SK-N-SH (cell line): ENCODE results near the gene CD72. TPM values are rescaled to one million over a fixed set of nuclear protein-coding genes. Genes with fewer than 3 reads are reported as not detected.

Experiments
- EP300 ChIP-seq, 2 experiments: IDR thresholded peaks; 2 replicates each; pipeline versions ENCODE4 v1.4.0 to v1.6.1; 2012; ENCODE audit warnings: borderline replicate concordance in 1 of 2, low read depth in 1 of 2, low read length in 1 of 2
- EZH2phosphoT487 ChIP-seq: fragments of 200-600 bp; sonication (generic); IDR thresholded peaks from 2 replicates; pipeline ENCODE4 v1.6.1; 2017; ENCODE audit warnings: low read depth, mixed run types, mild to moderate bottlenecking, antibody characterized with exemption, moderate library complexity, borderline replicate concordance
- GABPA ChIP-seq: IDR thresholded peaks from 2 replicates; pipeline ENCODE4 v1.4.0; 2012; ENCODE audit warnings: low read depth, mild to moderate bottlenecking
- JUND ChIP-seq: IDR thresholded peaks from 2 replicates; pipeline ENCODE4 v1.4.0; 2012
- NFIC ChIP-seq: IDR thresholded peaks from 2 replicates; pipeline ENCODE4 v1.4.0; 2012; ENCODE audit warnings: borderline replicate concordance
- NRF1 ChIP-seq: IDR thresholded peaks from 2 replicates; pipeline ENCODE4 v1.6.1; 2012; ENCODE audit warnings: low read depth, mild to moderate bottlenecking, low read length
- RFX5 ChIP-seq: IDR thresholded peaks from 2 replicates; pipeline ENCODE4 v1.6.1; 2012; ENCODE audit warnings: mild to moderate bottlenecking, improper control_type of control experiment, low read length
- RXRA ChIP-seq: IDR thresholded peaks from 2 replicates; pipeline ENCODE4 v1.4.0; 2012; ENCODE audit warnings: low read depth, mild to moderate bottlenecking, borderline replicate concordance
- TAF1 ChIP-seq: IDR thresholded peaks from 2 replicates; pipeline ENCODE4 v1.6.1; 2012; ENCODE audit warnings: low read depth, mild to moderate bottlenecking, low read length, moderate library complexity, borderline replicate concordance
- polyA plus RNA-seq, 3 experiments: library from polyadenylated mRNA; depleted of rRNA; stranded (reverse); fragments of >200 nt; gene quantifications; 2 replicates each; pipeline ENCODE4 v1.2.3, GENCODE V29; 2012
- TF ChIP-seq, protein P1 (sequence below): fragments of 150-350 bp; IDR thresholded peaks from 2 replicates; pipeline ENCODE4 v1.6.1; 2016; ENCODE audit warnings: mild to moderate bottlenecking, low read depth, low read length
- TF ChIP-seq, protein P2 (sequence below): fragments of 200-600 bp; sonication (generic); IDR thresholded peaks from 2 replicates; pipeline ENCODE4 v1.6.1; 2017; ENCODE audit warnings: antibody characterized with exemption, mild to moderate bottlenecking, moderate library complexity
- TF ChIP-seq, protein P3 (sequence below): IDR thresholded peaks from 2 replicates; pipeline ENCODE4 v1.6.1; 2012; ENCODE audit warnings: mild to moderate bottlenecking, low read depth, low read length, moderate library complexity
- TF ChIP-seq, protein P4 (sequence below): fragments of 150-350 bp; IDR thresholded peaks from 2 replicates; pipeline ENCODE4 v1.6.1; 2017; ENCODE audit warnings: antibody characterized with exemption, low read length, low read depth, borderline replicate concordance

Gene CD72
- polyA plus RNA-seq, 1 of the 3 experiments (the other 2 are of a cell fraction): 2.7 TPM

DNA sequence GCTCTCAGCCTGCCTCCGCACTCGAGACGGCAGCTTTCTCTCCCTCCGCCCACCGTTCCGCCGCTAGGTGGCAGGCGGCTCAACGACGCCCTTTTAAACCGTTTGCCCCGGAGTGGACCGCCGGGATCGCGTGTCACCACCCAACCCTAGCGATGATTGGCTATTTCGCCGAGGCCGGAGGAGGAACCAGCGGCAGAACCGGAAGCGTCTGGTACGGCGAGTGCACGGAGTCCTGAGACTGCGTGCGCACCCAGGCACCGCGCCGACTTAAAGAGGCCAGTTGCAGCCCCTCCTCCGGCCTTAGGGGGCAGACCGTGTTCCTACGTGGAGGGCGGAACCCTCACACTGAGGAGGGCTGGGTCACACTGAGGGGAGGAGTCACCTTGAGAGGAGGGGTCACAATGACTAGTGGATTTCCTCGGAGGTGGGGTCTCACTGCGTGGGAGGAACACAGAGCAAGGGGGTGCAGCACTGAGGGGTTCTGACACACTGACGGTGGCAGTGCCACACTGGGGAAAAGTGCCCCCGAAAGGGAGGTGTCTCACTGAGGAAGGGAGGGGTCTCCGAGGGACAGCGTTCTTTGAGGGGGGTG lies 14.1 kb downstream of the CD72 start (continued):
- TF ChIP-seq, protein P1, sequence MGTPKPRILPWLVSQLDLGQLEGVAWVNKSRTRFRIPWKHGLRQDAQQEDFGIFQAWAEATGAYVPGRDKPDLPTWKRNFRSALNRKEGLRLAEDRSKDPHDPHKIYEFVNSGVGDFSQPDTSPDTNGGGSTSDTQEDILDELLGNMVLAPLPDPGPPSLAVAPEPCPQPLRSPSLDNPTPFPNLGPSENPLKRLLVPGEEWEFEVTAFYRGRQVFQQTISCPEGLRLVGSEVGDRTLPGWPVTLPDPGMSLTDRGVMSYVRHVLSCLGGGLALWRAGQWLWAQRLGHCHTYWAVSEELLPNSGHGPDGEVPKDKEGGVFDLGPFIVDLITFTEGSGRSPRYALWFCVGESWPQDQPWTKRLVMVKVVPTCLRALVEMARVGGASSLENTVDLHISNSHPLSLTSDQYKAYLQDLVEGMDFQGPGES: no peak
- TF ChIP-seq NFIC (no peak), GABPA (peak; percentile 75), RFX5 (peak; percentile 88), EP300 (IDR thresholded peaks at IDR 0.05; ENCODE audit: borderline replicate concordance in 1 of 2, low read depth in 1 of 2, low read length in 1 of 2) (no peak), NRF1 (peak; percentile 88), JUND (no peak), RXRA (no peak), TAF1 (peak; percentile 71; the same call in 1 of the 2 replicates), EZH2phosphoT487 (no peak)
- TF ChIP-seq, protein P2, sequence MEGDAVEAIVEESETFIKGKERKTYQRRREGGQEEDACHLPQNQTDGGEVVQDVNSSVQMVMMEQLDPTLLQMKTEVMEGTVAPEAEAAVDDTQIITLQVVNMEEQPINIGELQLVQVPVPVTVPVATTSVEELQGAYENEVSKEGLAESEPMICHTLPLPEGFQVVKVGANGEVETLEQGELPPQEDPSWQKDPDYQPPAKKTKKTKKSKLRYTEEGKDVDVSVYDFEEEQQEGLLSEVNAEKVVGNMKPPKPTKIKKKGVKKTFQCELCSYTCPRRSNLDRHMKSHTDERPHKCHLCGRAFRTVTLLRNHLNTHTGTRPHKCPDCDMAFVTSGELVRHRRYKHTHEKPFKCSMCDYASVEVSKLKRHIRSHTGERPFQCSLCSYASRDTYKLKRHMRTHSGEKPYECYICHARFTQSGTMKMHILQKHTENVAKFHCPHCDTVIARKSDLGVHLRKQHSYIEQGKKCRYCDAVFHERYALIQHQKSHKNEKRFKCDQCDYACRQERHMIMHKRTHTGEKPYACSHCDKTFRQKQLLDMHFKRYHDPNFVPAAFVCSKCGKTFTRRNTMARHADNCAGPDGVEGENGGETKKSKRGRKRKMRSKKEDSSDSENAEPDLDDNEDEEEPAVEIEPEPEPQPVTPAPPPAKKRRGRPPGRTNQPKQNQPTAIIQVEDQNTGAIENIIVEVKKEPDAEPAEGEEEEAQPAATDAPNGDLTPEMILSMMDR: peak; percentile 93
- TF ChIP-seq, protein P3, sequence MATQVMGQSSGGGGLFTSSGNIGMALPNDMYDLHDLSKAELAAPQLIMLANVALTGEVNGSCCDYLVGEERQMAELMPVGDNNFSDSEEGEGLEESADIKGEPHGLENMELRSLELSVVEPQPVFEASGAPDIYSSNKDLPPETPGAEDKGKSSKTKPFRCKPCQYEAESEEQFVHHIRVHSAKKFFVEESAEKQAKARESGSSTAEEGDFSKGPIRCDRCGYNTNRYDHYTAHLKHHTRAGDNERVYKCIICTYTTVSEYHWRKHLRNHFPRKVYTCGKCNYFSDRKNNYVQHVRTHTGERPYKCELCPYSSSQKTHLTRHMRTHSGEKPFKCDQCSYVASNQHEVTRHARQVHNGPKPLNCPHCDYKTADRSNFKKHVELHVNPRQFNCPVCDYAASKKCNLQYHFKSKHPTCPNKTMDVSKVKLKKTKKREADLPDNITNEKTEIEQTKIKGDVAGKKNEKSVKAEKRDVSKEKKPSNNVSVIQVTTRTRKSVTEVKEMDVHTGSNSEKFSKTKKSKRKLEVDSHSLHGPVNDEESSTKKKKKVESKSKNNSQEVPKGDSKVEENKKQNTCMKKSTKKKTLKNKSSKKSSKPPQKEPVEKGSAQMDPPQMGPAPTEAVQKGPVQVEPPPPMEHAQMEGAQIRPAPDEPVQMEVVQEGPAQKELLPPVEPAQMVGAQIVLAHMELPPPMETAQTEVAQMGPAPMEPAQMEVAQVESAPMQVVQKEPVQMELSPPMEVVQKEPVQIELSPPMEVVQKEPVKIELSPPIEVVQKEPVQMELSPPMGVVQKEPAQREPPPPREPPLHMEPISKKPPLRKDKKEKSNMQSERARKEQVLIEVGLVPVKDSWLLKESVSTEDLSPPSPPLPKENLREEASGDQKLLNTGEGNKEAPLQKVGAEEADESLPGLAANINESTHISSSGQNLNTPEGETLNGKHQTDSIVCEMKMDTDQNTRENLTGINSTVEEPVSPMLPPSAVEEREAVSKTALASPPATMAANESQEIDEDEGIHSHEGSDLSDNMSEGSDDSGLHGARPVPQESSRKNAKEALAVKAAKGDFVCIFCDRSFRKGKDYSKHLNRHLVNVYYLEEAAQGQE: peak; percentile 65; the same call in 1 of the 2 replicates
- TF ChIP-seq, protein P4, sequence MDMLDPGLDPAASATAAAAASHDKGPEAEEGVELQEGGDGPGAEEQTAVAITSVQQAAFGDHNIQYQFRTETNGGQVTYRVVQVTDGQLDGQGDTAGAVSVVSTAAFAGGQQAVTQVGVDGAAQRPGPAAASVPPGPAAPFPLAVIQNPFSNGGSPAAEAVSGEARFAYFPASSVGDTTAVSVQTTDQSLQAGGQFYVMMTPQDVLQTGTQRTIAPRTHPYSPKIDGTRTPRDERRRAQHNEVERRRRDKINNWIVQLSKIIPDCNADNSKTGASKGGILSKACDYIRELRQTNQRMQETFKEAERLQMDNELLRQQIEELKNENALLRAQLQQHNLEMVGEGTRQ: no peak
